ENCODE results near the gene SCN8A. TPM values are rescaled to one million over a fixed set of nuclear protein-coding genes. Genes with fewer than 3 reads are reported as not detected.

The SCN8A gene
- total and polyA plus RNA-seq, 4 donors = 0.06 to 0.77 (median 0.26) TPM

- no peak overlapping the region for H3K4me3 ChIP-seq
- ATAC-seq (ENCODE audit: insufficient read depth, low FRiP score) = no peak
- no peak for DNase-seq
- TF ChIP-seq CTCF (IDR thresholded peaks at IDR 0.05; ENCODE audit: control extremely low read depth, extremely low read depth) = no peak
- H3K9me3 ChIP-seq (ENCODE audit: control insufficient read depth in 4 of 4, insufficient read depth in 3 of 4, low read length in 3 of 4) = no peaks in the 10 kb centered on the region
- no peaks in the 10 kb centered on the region for H3K27me3 ChIP-seq (ENCODE audit: control insufficient read depth in 3 of 3, insufficient read depth in 3 of 3, low read length in 2 of 3)
- no peak overlapping the region for H3K27ac ChIP-seq (ENCODE audit: low read depth in 1 of 2, low read length in 1 of 2)
- H3K9ac ChIP-seq (ENCODE audit: insufficient read depth in 1 of 2, low read length in 2 of 2) = no peak overlapping the region
- no peaks in the 10 kb centered on the region for H3K36me3 ChIP-seq (ENCODE audit: control insufficient read depth in 4 of 4, insufficient read depth in 4 of 4, low read length in 4 of 4)
- peaks cover 0 to 10% (median 3%) of the 10 kb centered on the region in 5 donors for H3K4me1 ChIP-seq (ENCODE audit: control insufficient read depth in 5 of 5, insufficient read depth in 5 of 5, low read length in 5 of 5)
- WGBS, 2 donors = 82 to 91% methylated on average over 7 of the region's 7 CpGs
Observed at GRCh38 chr12:51837286-51837685, 246.3 kb downstream of the SCN8A start.

GRCh38 chr12:51838036-51838435 lies 247.0 kb downstream of the SCN8A start:
- no peak overlapping the region for H3K27ac ChIP-seq (ENCODE audit: low read depth in 1 of 2, low read length in 1 of 2)

GRCh38 chr12:51838762-51839161 lies 247.7 kb downstream of the SCN8A start:
- Histone ChIP-seq H3K4me3 (no peak overlapping the region), H3K36me3 (ENCODE audit: control insufficient read depth in 4 of 4, insufficient read depth in 4 of 4, low read length in 4 of 4) (no peaks in the 10 kb centered on the region), H3K27ac (ENCODE audit: low read depth in 1 of 2, low read length in 1 of 2) (no peak overlapping the region), H3K9me3 (ENCODE audit: control insufficient read depth in 4 of 4, insufficient read depth in 3 of 4, low read length in 3 of 4) (no peaks in the 10 kb centered on the region), H3K4me1 (ENCODE audit: control insufficient read depth in 5 of 5, insufficient read depth in 5 of 5, low read length in 5 of 5) (peaks cover 0 to 10% (median 0%) of the 10 kb centered on the region in 5 donors), H3K9ac (ENCODE audit: insufficient read depth in 1 of 2, low read length in 2 of 2) (no peak overlapping the region), H3K27me3 (ENCODE audit: control insufficient read depth in 3 of 3, insufficient read depth in 3 of 3, low read length in 2 of 3) (no peaks in the 10 kb centered on the region)
- no peak for ATAC-seq (ENCODE audit: insufficient read depth, low FRiP score)
- no peak for DNase-seq
- WGBS, 2 donors = 67 to 70% methylated on average over 4 of the region's 4 CpGs
- no peak for TF ChIP-seq CTCF (IDR thresholded peaks at IDR 0.05; ENCODE audit: control extremely low read depth, extremely low read depth)

More at GRCh38 chr12:51838036-51838435, 247.0 kb downstream of the SCN8A start:
- Histone ChIP-seq H3K9me3 (ENCODE audit: control insufficient read depth in 4 of 4, insufficient read depth in 3 of 4, low read length in 3 of 4) (no peaks in the 10 kb centered on the region), H3K36me3 (ENCODE audit: control insufficient read depth in 4 of 4, insufficient read depth in 4 of 4, low read length in 4 of 4) (no peaks in the 10 kb centered on the region), H3K4me3 (no peak overlapping the region), H3K4me1 (ENCODE audit: control insufficient read depth in 5 of 5, insufficient read depth in 5 of 5, low read length in 5 of 5) (peaks cover 0 to 10% (median 2%) of the 10 kb centered on the region in 5 donors), H3K27me3 (ENCODE audit: control insufficient read depth in 3 of 3, insufficient read depth in 3 of 3, low read length in 2 of 3) (no peaks in the 10 kb centered on the region), H3K9ac (ENCODE audit: insufficient read depth in 1 of 2, low read length in 2 of 2) (no peak overlapping the region)
- WGBS, 2 donors = 77 to 82% methylated on average over 4 of the region's 4 CpGs
- no peak for TF ChIP-seq CTCF (IDR thresholded peaks at IDR 0.05; ENCODE audit: control extremely low read depth, extremely low read depth)
- DNase-seq (no peak), ATAC-seq (ENCODE audit: insufficient read depth, low FRiP score) (no peak)

GRCh38 chr12:51839310-51839947 lies 248.4 kb downstream of the SCN8A start:
- no peak overlapping the region for H3K27ac ChIP-seq (ENCODE audit: low read depth in 1 of 2, low read length in 1 of 2)
- no peaks in the 10 kb centered on the region for H3K9me3 ChIP-seq (ENCODE audit: control insufficient read depth in 4 of 4, insufficient read depth in 3 of 4, low read length in 3 of 4)
- H3K36me3 ChIP-seq (ENCODE audit: control insufficient read depth in 4 of 4, insufficient read depth in 4 of 4, low read length in 4 of 4) = no peaks in the 10 kb centered on the region
- H3K27me3 ChIP-seq (ENCODE audit: control insufficient read depth in 3 of 3, insufficient read depth in 3 of 3, low read length in 2 of 3) = no peaks in the 10 kb centered on the region
- DNase-seq (no peak), ATAC-seq (ENCODE audit: insufficient read depth, low FRiP score) (no peak)
- H3K4me3 ChIP-seq = no peak overlapping the region
- H3K9ac ChIP-seq (ENCODE audit: insufficient read depth in 1 of 2, low read length in 2 of 2) = no peak overlapping the region
- no peak for TF ChIP-seq CTCF (IDR thresholded peaks at IDR 0.05; ENCODE audit: control extremely low read depth, extremely low read depth)
- peaks cover 0 to 10% (median 0%) of the 10 kb centered on the region in 5 donors for H3K4me1 ChIP-seq (ENCODE audit: control insufficient read depth in 5 of 5, insufficient read depth in 5 of 5, low read length in 5 of 5)
- WGBS, 2 donors = 71 to 84% methylated on average over 5 of the region's 5 CpGs
